ENCODE measurements around the gene DLG2. TPM values are rescaled to one million over a fixed set of nuclear protein-coding genes. Genes with fewer than 3 reads are reported as not detected.

The DLG2 gene
- total and polyA plus RNA-seq, 2 of the 8 experiments (the other 6 are each of a cell fraction or from before 2014, with no cell fraction given) = 1.7 to 14.3 TPM

DNA sequence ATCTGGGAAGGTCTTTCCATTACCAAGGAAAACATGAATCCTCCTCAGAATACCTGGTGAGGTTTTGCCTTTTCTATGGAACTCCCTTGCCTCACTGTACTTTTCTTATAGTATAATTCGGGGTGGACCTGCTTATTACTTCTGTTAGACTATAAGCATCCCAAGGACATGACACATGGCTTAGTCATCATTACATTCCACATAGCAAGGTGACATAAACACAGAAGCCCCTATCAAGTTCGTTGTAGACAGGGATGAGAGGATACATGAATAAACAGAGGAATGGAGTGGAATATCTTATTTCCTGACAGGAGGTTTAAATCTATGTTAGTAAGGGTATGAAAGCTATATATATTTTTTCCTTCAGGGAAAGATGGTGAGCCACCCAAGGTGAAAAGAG, 1808.8 kb downstream of the DLG2 start:
- H3K9me3 ChIP-seq (ENCODE audit: insufficient read depth in 2 of 2, low read depth in 1 of 2, low read length in 1 of 2) = no peaks in the 10 kb centered on the region
- H3K4me1 ChIP-seq (replicated peaks in 1 of 4; ENCODE audit: control insufficient read depth in 3 of 4, insufficient read depth in 4 of 4, low read length in 3 of 4) = no peaks in the 10 kb centered on the region
- H3K4me3 ChIP-seq (ENCODE audit: extremely low read depth in 1 of 4, insufficient read depth in 2 of 4, low read depth in 3 of 4, low read length in 4 of 4) = no peak overlapping the region
- no peaks in the 10 kb centered on the region for H3K79me1 ChIP-seq (ENCODE audit: low read depth, low read length)
- DNase-seq (ENCODE audit: low read depth in 1 of 2, low spot score in 2 of 2) (no peak), FAIRE-seq (no peak)
- H3K27me3 ChIP-seq (replicated peaks in 1 of 4; ENCODE audit: control insufficient read depth in 3 of 4, extremely low read depth in 1 of 4, insufficient read depth in 3 of 4, low read length in 3 of 4) = no peaks in the 10 kb centered on the region
- H3K18ac ChIP-seq (ENCODE audit: extremely low read depth, low read length) = no peak overlapping the region
- H3K9ac ChIP-seq (replicated peaks in 1 of 4; ENCODE audit: extremely low read depth in 1 of 4, low read depth in 3 of 4, low read length in 3 of 4) = no peak overlapping the region
- H4K5ac ChIP-seq (ENCODE audit: insufficient read length, low read depth, low read length) = no peak overlapping the region
- no peak overlapping the region for H2BK12ac ChIP-seq (ENCODE audit: low read depth, low read length)
- no peak overlapping the region for H3K14ac ChIP-seq (ENCODE audit: insufficient read length)
- H2AFZ ChIP-seq (ENCODE audit: low read length) = no peak overlapping the region
- no peak overlapping the region for H3K23ac ChIP-seq (ENCODE audit: insufficient read length)
- ChIA-PET POLR2A (ENCODE audit: partially characterized antibody) (no interaction called here), CTCF (ENCODE audit: partially characterized antibody) (interaction anchor here (1.0 to 6.7 kb wide), 12 partner anchors 9 to 602 kb away, joined by 3 to 69 read pairs (median 8); no protein-coding TSS in a partner anchor)
- H3K36me3 ChIP-seq (ENCODE audit: control insufficient read depth in 2 of 4, insufficient read depth in 4 of 4, low read length in 3 of 4) = no peaks in the 10 kb centered on the region
- H3K4me2 ChIP-seq (ENCODE audit: insufficient read depth in 1 of 2, low read depth in 2 of 2, low read length in 2 of 2) = no peak overlapping the region
- no peak overlapping the region for H2BK20ac ChIP-seq (ENCODE audit: low read length)
- H3K27ac ChIP-seq (ENCODE audit: low read depth, low read length) = no peak overlapping the region
- H2BK5ac ChIP-seq (ENCODE audit: low read depth, low read length) = no peak overlapping the region
- H2BK120ac ChIP-seq (replicated peaks; ENCODE audit: low read depth, low read length) = no peak overlapping the region
- WGBS, 2 experiments (ENCODE audit: extremely low coverage in 1 of 2, insufficient coverage in 1 of 2, insufficient read length in 1 of 2, insufficient replicate concordance in 2 of 2, low coverage in 1 of 2, low lambda C conversion rate in 2 of 2, missing lambda C conversion rate in 1 of 2) = 82% methylated on average over 2 of the region's 2 CpGs; no CpG with 5 or more reads in 1 of the 2 experiments
- no peak overlapping the region for H4K8ac ChIP-seq (ENCODE audit: extremely low read depth, insufficient read depth, low read length)
- H3K4ac ChIP-seq (replicated peaks; ENCODE audit: insufficient read length, low read depth, low read length) = no peak overlapping the region
- no peaks in the 10 kb centered on the region for H3K79me2 ChIP-seq (ENCODE audit: control insufficient read depth in 1 of 2, insufficient read depth in 2 of 2, low read length in 2 of 2)
- H4K91ac ChIP-seq (replicated peaks; ENCODE audit: insufficient read length, low read length) = no peak overlapping the region
- H2BK15ac ChIP-seq (ENCODE audit: low read length) = no peak overlapping the region
- H2AK5ac ChIP-seq (ENCODE audit: low read depth, low read length) = no peak overlapping the region
- H3K56ac ChIP-seq (replicated peaks; ENCODE audit: insufficient read length, low read depth, low read length) = no peak overlapping the region
- H4K20me1 ChIP-seq (replicated peaks in 1 of 2; ENCODE audit: control insufficient read depth in 1 of 2, insufficient read depth in 2 of 2, low read length in 2 of 2) = no peaks in the 10 kb centered on the region
- no peaks in the 10 kb centered on the region for H3K23me2 ChIP-seq (ENCODE audit: low read depth, low read length)
- TF ChIP-seq RNF2 (IDR thresholded peaks at IDR 0.05; ENCODE audit: borderline replicate concordance, low read depth, low read length, missing control alignments, poor library complexity, severe bottlenecking) = no peak
- no peak for TF ChIP-seq SAP30 (IDR thresholded peaks at IDR 0.05; ENCODE audit: insufficient read depth, insufficient replicate concordance, low read length)
- TF ChIP-seq CTCF (IDR thresholded peaks at IDR 0.05; ENCODE audit: control extremely low read depth in 1 of 3, insufficient read depth in 1 of 3, low read depth in 1 of 3, low read length in 3 of 3) = no peak
- TF ChIP-seq MAFK (IDR thresholded peaks at IDR 0.05; ENCODE audit: low read depth, low read length) = no peak
- TF ChIP-seq CBX5 (IDR thresholded peaks at IDR 0.05; ENCODE audit: low read depth, low read length) = no peak
- no peak for TF ChIP-seq SP4 (IDR thresholded peaks at IDR 0.05; ENCODE audit: low read length)
- TF ChIP-seq CHD2 (IDR thresholded peaks at IDR 0.05; ENCODE audit: low read length) = no peak
- TF ChIP-seq SIN3A (conservative IDR thresholded peaks at IDR 0.05 in 1 of 2, IDR thresholded peaks at IDR 0.05 in 1 of 2; ENCODE audit: low read depth in 1 of 2, low read length in 2 of 2) = no peak
- TF ChIP-seq USF2 (IDR thresholded peaks at IDR 0.05; ENCODE audit: low read length) = no peak
